Activated B cell treated with CpG ODN at 0.5 μM for 24 hours (primary cell): ENCODE data around the gene ATAT1. TPM values are rescaled to one million over a fixed set of nuclear protein-coding genes. Genes with fewer than 3 reads are reported as not detected.

Experiments
- ATAC-seq: fragments of 200-7000 bp; cut with Tn5 transposase; one replicate; pipeline ENCODE4 v1.10.0; 2021; ENCODE audit warnings: low read depth, mild to moderate bottlenecking, moderate library complexity
- CTCF ChIA-PET: fragments of 350-600 bp; sonication (Branson Sonifier 250); formaldehyde crosslinking; loops from one replicate; lab custom pipeline; 2021; ENCODE audit warnings: antibody characterized with exemption; lab: Charles Lee
- POLR2A ChIA-PET: fragments of 350-600 bp; sonication (Branson Sonifier 250); formaldehyde crosslinking; loops from one replicate; lab custom pipeline; 2021; ENCODE audit warnings: antibody characterized with exemption; lab: Charles Lee
- DNase-seq: peaks from one replicate; pipeline ENCODE4 v3.0.0; 2022
- H3K27ac Mint-ChIP-seq: one replicate; pipeline ENCODE4 v1.8.0; 2020; ENCODE audit warnings: mixed read lengths
- H3K27me3 Mint-ChIP-seq: one replicate; pipeline ENCODE4 v1.8.0; 2021; ENCODE audit warnings: mixed read lengths
- H3K36me3 Mint-ChIP-seq: one replicate; pipeline ENCODE4 v1.8.0; 2021; ENCODE audit warnings: low read depth, mixed read lengths
- H3K4me1 Mint-ChIP-seq: one replicate; pipeline ENCODE4 v1.8.0; 2021; ENCODE audit warnings: mixed read lengths
- H3K4me3 Mint-ChIP-seq: one replicate; pipeline ENCODE4 v1.8.0; 2020; ENCODE audit warnings: mild to moderate bottlenecking, mixed read lengths
- H3K9me3 Mint-ChIP-seq: one replicate; pipeline ENCODE4 v1.8.0; 2020; ENCODE audit warnings: mixed read lengths
- CTCF ChIP-seq: fragments of 200-600 bp; IDR thresholded peaks from one replicate; pipeline ENCODE4 v1.8.0; 2022; ENCODE audit warnings: antibody characterized with exemption, mild to moderate bottlenecking
- intact Hi-C: fragments of 100-400 bp; cut with micrococcal nuclease; formaldehyde crosslinking; loops from one replicate; pipeline ENCODE4 v1.15.1; 2024
- total RNA-seq: library from RNA; stranded (reverse); gene quantifications from 2 replicates; pipeline ENCODE4 v1.2.3, GENCODE V29; 2022

The ATAT1 gene
- total RNA-seq, 1 donor from 2014 or later, result 10.3 TPM

GRCh38 chr6:30685157-30686008 lies 58.7 kb downstream of the ATAT1 start:
- TF ChIP-seq CTCF, result no peak
- POLR2A ChIA-PET, result interaction anchor here (0.5 to 15.3 kb wide), 11 partner anchors 10 to 1512 kb away, joined by 3 to 697 read pairs (median 5); partner anchors contain the start of genes ABCF1, DDR1, MDC1 and MRPS18B
- Mint-ChIP-seq H3K4me1 (peaks cover 82% of the 10 kb centered on the region), H3K27me3 (no peaks in the 10 kb centered on the region), H3K9me3 (no peaks in the 10 kb centered on the region), H3K4me3 (peak overlapping the region; percentile 92), H3K27ac (peak overlapping the region; percentile 99), H3K36me3 (peaks cover 46% of the 10 kb centered on the region)
- ATAC-seq (no peak), DNase-seq (no peak)
- intact Hi-C loops, result loop anchor here (2.0 to 10.0 kb wide), 2 partner anchors 13 to 879 kb away; partner anchors contain the start of gene DHX16
- CTCF ChIA-PET, result interaction anchor here (1.0 to 15.7 kb wide), 2 partner anchors 13 to 43 kb away, joined by 4 to 576 read pairs; partner anchors contain the start of genes DHX16 and TUBB

- intact Hi-C loops, result loop anchor here (2.0 to 10.0 kb wide), 2 partner anchors 13 to 879 kb away; partner anchors contain the start of gene DHX16
Observed at GRCh38 chr6:30686009-30686907, 59.6 kb downstream of the ATAT1 start, which contains the start of gene PPP1R18. PPP1R18 (minus strand) TSS chr6:30686645; CDS start chr6:30686018, 627 bp downstream.

GRCh38 chr6:30686908-30687658 lies 60.4 kb downstream of the ATAT1 start:
- H3K4me3 Mint-ChIP-seq, result peak overlapping the region; percentile 92
- CTCF ChIA-PET, result interaction anchor here (1.8 to 6.1 kb wide), 4 partner anchors 7 to 35 kb away, joined by 5 to 58 read pairs (median 26); partner anchors contain the start of genes DHX16 and MDC1
- TF ChIP-seq CTCF, result no peak

More at GRCh38 chr6:30686009-30686907, 59.6 kb downstream of the ATAT1 start, which contains the start of gene PPP1R18:
- ChIA-PET POLR2A (interaction anchor here (0.8 to 15.3 kb wide), 6 partner anchors 15 to 72 kb away, joined by 5 to 697 read pairs (median 34); partner anchors contain the start of genes MDC1 and TUBB), CTCF (interaction anchor here (15.7 kb wide), 1 partner anchor 42 kb away, joined by 576 read pairs; the partner anchor contains the start of gene TUBB)
- Mint-ChIP-seq H3K4me1 (peaks cover 81% of the 10 kb centered on the region), H3K9me3 (no peaks in the 10 kb centered on the region), H3K27me3 (no peaks in the 10 kb centered on the region), H3K4me3 (peak within 1 kb of the TSS; percentile 92), H3K36me3 (peaks cover 43% of the 10 kb centered on the region), H3K27ac (peak within 1 kb of the TSS; percentile 99)
- ATAC-seq (peak; percentile 28), DNase-seq (peak; percentile 69)
- TF ChIP-seq CTCF, result no peak

More at GRCh38 chr6:30686908-30687658, 60.4 kb downstream of the ATAT1 start:
- Mint-ChIP-seq H3K4me1 (peaks cover 78% of the 10 kb centered on the region), H3K27me3 (no peaks in the 10 kb centered on the region), H3K9me3 (no peaks in the 10 kb centered on the region), H3K36me3 (peaks cover 38% of the 10 kb centered on the region), H3K27ac (peak overlapping the region; percentile 99)
- ATAC-seq, result peak; percentile 56
- intact Hi-C loops, result loop anchor here (1.0 to 10.0 kb wide), 3 partner anchors 14 to 878 kb away; partner anchors contain the start of genes DHX16 and MDC1
- POLR2A ChIA-PET, result interaction anchor here (0.6 to 8.2 kb wide), 9 partner anchors 8 to 197 kb away, joined by 3 to 262 read pairs (median 6); partner anchors contain the start of genes DHX16, MDC1, MRPS18B and PPP1R10
- DNase-seq, result peak; percentile 82
